Activated naive CD8-positive, alpha-beta T cell treated with anti-CD3 and anti-CD28 coated beads, Interleukin-2, amount 10 ng/mL, durations not matched to agents 7 days and 5 days (primary cell): Measurements from ENCODE around the gene DLG1. TPM values are rescaled to one million over a fixed set of nuclear protein-coding genes. Genes with fewer than 3 reads are reported as not detected.
"Not testable (repeated sequence)": the region's sequence is repeated elsewhere in the genome, so short reads cannot be mapped to it uniquely, and the experiment has no call there.

Experiments used
- ATAC-seq: fragments of 150-1000 bp; cut with Tn5 transposase; one replicate; pipeline ENCODE4 v1.10.0; 2021; ENCODE audit warnings: low read depth, moderate library complexity
- POLR2A ChIA-PET: fragments of 350-600 bp; sonication (Branson Sonifier 250); formaldehyde crosslinking; loops from one replicate; lab custom pipeline; 2021; ENCODE audit warnings: antibody characterized with exemption; lab: Charles Lee
- DNase-seq: peaks from one replicate; pipeline ENCODE4 v3.0.0; 2021
- H3K27ac Mint-ChIP-seq: one replicate; pipeline ENCODE4 v1.8.0; 2022; ENCODE audit warnings: mild to moderate bottlenecking, mixed read lengths
- H3K27me3 Mint-ChIP-seq: one replicate; pipeline ENCODE4 v1.8.0; 2022; ENCODE audit warnings: mild to moderate bottlenecking, moderate library complexity, mixed read lengths
- H3K36me3 Mint-ChIP-seq: one replicate; pipeline ENCODE4 v1.8.0; 2021; ENCODE audit warnings: mild to moderate bottlenecking, mixed read lengths
- H3K4me1 Mint-ChIP-seq: one replicate; pipeline ENCODE4 v1.8.0; 2021; ENCODE audit warnings: mixed read lengths
- H3K4me3 Mint-ChIP-seq: one replicate; pipeline ENCODE4 v1.8.0; 2022; ENCODE audit warnings: mild to moderate bottlenecking, moderate library complexity, mixed read lengths
- H3K9me3 Mint-ChIP-seq: one replicate; pipeline ENCODE4 v1.8.0; 2021; ENCODE audit warnings: mixed read lengths
- total RNA-seq, 2 experiments: library from RNA; stranded (reverse); gene quantifications; one replicate each; pipeline ENCODE4 v1.2.3, GENCODE V29; 2021

DLG1 gene
- total RNA-seq, 2 experiments from 2014 or later, result 83.4 to 86.5 TPM

- H3K4me3 Mint-ChIP-seq, result no peak overlapping the region
- ATAC-seq (no peak), DNase-seq (no peak)
- H3K36me3 Mint-ChIP-seq, result peaks cover 2% of the 10 kb centered on the region
- POLR2A ChIA-PET, result no interaction called here
- H3K9me3 Mint-ChIP-seq, result no peaks in the 10 kb centered on the region
- peaks cover 3% of the 10 kb centered on the region for H3K4me1 Mint-ChIP-seq
- H3K27me3 Mint-ChIP-seq, result no peaks in the 10 kb centered on the region
- H3K27ac Mint-ChIP-seq, result no peak overlapping the region
These were observed 75.5 kb downstream of the DLG1 start for GRCh38 chr3:197222937-197223370.

- DNase-seq (no peak), ATAC-seq (no peak)
- peaks cover 6% of the 10 kb centered on the region for H3K4me1 Mint-ChIP-seq
- H3K27me3 Mint-ChIP-seq, result no peaks in the 10 kb centered on the region
- no peaks in the 10 kb centered on the region for H3K9me3 Mint-ChIP-seq
- H3K36me3 Mint-ChIP-seq, result peaks cover 2% of the 10 kb centered on the region
- POLR2A ChIA-PET, result no interaction called here
- no peak overlapping the region for H3K4me3 Mint-ChIP-seq
- no peak overlapping the region for H3K27ac Mint-ChIP-seq
These were observed 78.8 kb downstream of the DLG1 start for GRCh38 chr3:197219619-197220018.

GRCh38 chr3:197218210-197218609 lies 80.2 kb downstream of the DLG1 start:
- ATAC-seq, result no peak
- Mint-ChIP-seq H3K27ac (no peak overlapping the region), H3K27me3 (no peaks in the 10 kb centered on the region), H3K4me1 (peaks cover 6% of the 10 kb centered on the region), H3K4me3 (no peak overlapping the region), H3K36me3 (peaks cover 2% of the 10 kb centered on the region), H3K9me3 (no peaks in the 10 kb centered on the region)
- POLR2A ChIA-PET, result no interaction called here
- DNase-seq, result no peak

- POLR2A ChIA-PET, result no interaction called here
- H3K27me3 Mint-ChIP-seq, result no peaks in the 10 kb centered on the region
- no peaks in the 10 kb centered on the region for H3K9me3 Mint-ChIP-seq
- ATAC-seq (no peak), DNase-seq (no peak)
- H3K4me1 Mint-ChIP-seq, result peaks cover 7% of the 10 kb centered on the region
- H3K4me3 Mint-ChIP-seq, result no peak overlapping the region
- H3K27ac Mint-ChIP-seq, result no peak overlapping the region
- peaks cover 2% of the 10 kb centered on the region for H3K36me3 Mint-ChIP-seq
These were observed 81.5 kb downstream of the DLG1 start for GRCh38 chr3:197216914-197217313.

- DNase-seq, result no peak
- POLR2A ChIA-PET, result no interaction called here
- Mint-ChIP-seq H3K36me3 (peaks cover 2% of the 10 kb centered on the region), H3K4me1 (peaks cover 7% of the 10 kb centered on the region), H3K4me3 (no peak overlapping the region), H3K27me3 (no peaks in the 10 kb centered on the region), H3K27ac (no peak overlapping the region), H3K9me3 (no peaks in the 10 kb centered on the region)
- no peak for ATAC-seq
These were observed 82.1 kb downstream of the DLG1 start for GRCh38 chr3:197216169-197216860.

- POLR2A ChIA-PET, result no interaction called here
- H3K4me1 Mint-ChIP-seq, result peaks cover 7% of the 10 kb centered on the region
- ATAC-seq (no peak), DNase-seq (no peak)
- H3K9me3 Mint-ChIP-seq, result no peaks in the 10 kb centered on the region
- no peaks in the 10 kb centered on the region for H3K27me3 Mint-ChIP-seq
- H3K4me3 Mint-ChIP-seq, result no peak overlapping the region
- no peaks in the 10 kb centered on the region for H3K36me3 Mint-ChIP-seq
- no peak overlapping the region for H3K27ac Mint-ChIP-seq
These were observed 86.1 kb downstream of the DLG1 start for GRCh38 chr3:197212290-197212689.

GRCh38 chr3:197211698-197212097 lies 86.7 kb downstream of the DLG1 start:
- H3K27ac Mint-ChIP-seq, H3K4me1 Mint-ChIP-seq, DNase-seq, H3K36me3 Mint-ChIP-seq, H3K27me3 Mint-ChIP-seq, H3K4me3 Mint-ChIP-seq, H3K9me3 Mint-ChIP-seq, POLR2A ChIA-PET, ATAC-seq: not testable (repeated sequence)

GRCh38 chr3:197209366-197210260 lies 88.8 kb downstream of the DLG1 start:
- peaks cover 2% of the 10 kb centered on the region for H3K36me3 Mint-ChIP-seq
- no peaks in the 10 kb centered on the region for H3K9me3 Mint-ChIP-seq
- H3K27ac Mint-ChIP-seq, result no peak overlapping the region
- H3K27me3 Mint-ChIP-seq, result no peaks in the 10 kb centered on the region
- H3K4me1 Mint-ChIP-seq, result peaks cover 3% of the 10 kb centered on the region
- DNase-seq, result no peak
- H3K4me3 Mint-ChIP-seq, result no peak overlapping the region
- POLR2A ChIA-PET, result no interaction called here
- ATAC-seq, result no peak

GRCh38 chr3:197206913-197207312 lies 91.5 kb downstream of the DLG1 start:
- ATAC-seq (no peak), DNase-seq (no peak)
- no peak overlapping the region for H3K4me3 Mint-ChIP-seq
- H3K27ac Mint-ChIP-seq, result no peak overlapping the region
- peaks cover 10% of the 10 kb centered on the region for H3K4me1 Mint-ChIP-seq
- peaks cover 2% of the 10 kb centered on the region for H3K36me3 Mint-ChIP-seq
- POLR2A ChIA-PET, result no interaction called here
- H3K27me3 Mint-ChIP-seq, result no peaks in the 10 kb centered on the region
- no peaks in the 10 kb centered on the region for H3K9me3 Mint-ChIP-seq

GRCh38 chr3:197205675-197206074 lies 92.7 kb downstream of the DLG1 start:
- peaks cover 3% of the 10 kb centered on the region for H3K36me3 Mint-ChIP-seq
- no peaks in the 10 kb centered on the region for H3K9me3 Mint-ChIP-seq
- ATAC-seq (no peak), DNase-seq (no peak)
- POLR2A ChIA-PET, result no interaction called here
- no peak overlapping the region for H3K4me3 Mint-ChIP-seq
- H3K27ac Mint-ChIP-seq, result no peak overlapping the region
- no peaks in the 10 kb centered on the region for H3K27me3 Mint-ChIP-seq
- peaks cover 10% of the 10 kb centered on the region for H3K4me1 Mint-ChIP-seq

GRCh38 chr3:197205265-197205664 lies 93.1 kb downstream of the DLG1 start:
- ATAC-seq (no peak), DNase-seq (no peak)
- Mint-ChIP-seq H3K36me3 (peaks cover 5% of the 10 kb centered on the region), H3K9me3 (no peaks in the 10 kb centered on the region), H3K27ac (no peak overlapping the region), H3K4me3 (no peak overlapping the region), H3K4me1 (peaks cover 10% of the 10 kb centered on the region), H3K27me3 (no peaks in the 10 kb centered on the region)
- POLR2A ChIA-PET, result no interaction called here

- POLR2A ChIA-PET, result no interaction called here
- H3K27ac Mint-ChIP-seq, result no peak overlapping the region
These were observed 93.7 kb downstream of the DLG1 start for GRCh38 chr3:197204736-197205135.

GRCh38 chr3:197203714-197204146 lies 94.7 kb downstream of the DLG1 start:
- DNase-seq (no peak), ATAC-seq (no peak)
- Mint-ChIP-seq H3K27me3 (no peaks in the 10 kb centered on the region), H3K27ac (no peak overlapping the region), H3K36me3 (peaks cover 5% of the 10 kb centered on the region), H3K9me3 (no peaks in the 10 kb centered on the region), H3K4me3 (no peak overlapping the region), H3K4me1 (peaks cover 10% of the 10 kb centered on the region)
- POLR2A ChIA-PET, result no interaction called here

More at GRCh38 chr3:197204736-197205135, 93.7 kb downstream of the DLG1 start:
- H3K4me1 Mint-ChIP-seq, result peaks cover 10% of the 10 kb centered on the region
- no peaks in the 10 kb centered on the region for H3K9me3 Mint-ChIP-seq
- no peaks in the 10 kb centered on the region for H3K27me3 Mint-ChIP-seq
- no peak for ATAC-seq
- no peak overlapping the region for H3K4me3 Mint-ChIP-seq
- peaks cover 5% of the 10 kb centered on the region for H3K36me3 Mint-ChIP-seq
- DNase-seq, result no peak

GRCh38 chr3:197202694-197203093 lies 95.7 kb downstream of the DLG1 start:
- Mint-ChIP-seq H3K9me3 (no peaks in the 10 kb centered on the region), H3K27me3 (no peaks in the 10 kb centered on the region), H3K4me3 (no peak overlapping the region), H3K4me1 (peaks cover 10% of the 10 kb centered on the region), H3K27ac (no peak overlapping the region), H3K36me3 (peaks cover 7% of the 10 kb centered on the region)
- ATAC-seq (no peak), DNase-seq (no peak)
- POLR2A ChIA-PET, result no interaction called here
